HepG2 (cell line): Measurements from ENCODE around the gene TBC1D16. TPM values are rescaled to one million over a fixed set of nuclear protein-coding genes. Genes with fewer than 3 reads are reported as not detected.
A peak's percentile ranks its signal among the peaks of the same experiment; 100 is the strongest.

Experiments used
- BRD4 ChIP-seq: sonication (generic); formaldehyde crosslinking; IDR thresholded peaks from 2 replicates; pipeline ENCODE4 v1.4.0; 2020; ENCODE audit warnings: missing genetic modification reagents
- DMAP1 ChIP-seq: IDR thresholded peaks from 2 replicates; pipeline ENCODE4 v1.6.1; 2016
- EP300 ChIP-seq, 3 experiments: sonication (generic) in 1 of 3; formaldehyde crosslinking in 1 of 3; IDR thresholded peaks; 2 replicates each; pipeline versions ENCODE4 v1.5.1 to v1.6.1; 2011 to 2020; ENCODE audit warnings: low read depth in 2 of 3, low read length in 2 of 3, borderline replicate concordance in 1 of 3, improper control_type of control experiment in 1 of 3, mild to moderate bottlenecking in 1 of 3, missing genetic modification reagents in 1 of 3, moderate library complexity in 1 of 3
- FLYWCH1 ChIP-seq: sonication (generic); formaldehyde crosslinking; IDR thresholded peaks from 2 replicates; pipeline ENCODE4 v1.8.1; 2023; ENCODE audit warnings: mild to moderate bottlenecking, missing genetic modification reagents
- FOXJ3 ChIP-seq: sonication (generic); formaldehyde crosslinking; IDR thresholded peaks from 2 replicates; pipeline ENCODE4 v1.4.0; 2020; ENCODE audit warnings: missing genetic modification reagents, mild to moderate bottlenecking, borderline replicate concordance
- HNRNPLL ChIP-seq: fragments of 200-400 bp; formaldehyde crosslinking; IDR thresholded peaks from 2 replicates; pipeline ENCODE4 v1.6.1; 2017; ENCODE audit warnings: mild to moderate bottlenecking, low read depth, low read length; ENCODE audit not compliant: poor library complexity, severe bottlenecking
- KDM6A ChIP-seq: IDR thresholded peaks from 2 replicates; pipeline ENCODE4 v1.6.1; 2016; ENCODE audit warnings: low read depth
- MAFK ChIP-seq, 2 experiments: IDR thresholded peaks in 1 of 2; conservative IDR thresholded peaks in 1 of 2; 2 replicates each; pipeline ENCODE4 v1.6.1; 2011; ENCODE audit warnings: improper control_type of control experiment in 2 of 2, low read length in 2 of 2
- MIER3 ChIP-seq: IDR thresholded peaks from 2 replicates; pipeline ENCODE4 v1.6.1; 2016; ENCODE audit warnings: missing compliant biosample characterization, borderline replicate concordance
- PHF21A ChIP-seq: sonication (generic); formaldehyde crosslinking; IDR thresholded peaks from 2 replicates; pipeline ENCODE4 v1.5.0; 2020; ENCODE audit warnings: mild to moderate bottlenecking, missing genetic modification reagents
- PLRG1 ChIP-seq: fragments of 450-650 bp; conservative IDR thresholded peaks from 2 replicates; pipeline ENCODE4 v1.6.1; 2016
- POLR2A ChIP-seq, 2 experiments: IDR thresholded peaks; 2 replicates each; pipeline ENCODE4 v1.6.1; 2011; ENCODE audit warnings: low read depth in 2 of 2, low read length in 2 of 2, mild to moderate bottlenecking in 1 of 2, moderate library complexity in 1 of 2; ENCODE audit not compliant: insufficient read depth in 1 of 2
- SOX13 ChIP-seq, 3 experiments: fragments of 450-650 bp in 1 of 3; sonication (generic) in 1 of 3; formaldehyde crosslinking in 1 of 3; IDR thresholded peaks in 2 of 3; conservative IDR thresholded peaks in 1 of 3; 2 replicates each; pipeline versions ENCODE4 v1.5.0 to v1.6.1; 2016 to 2020; ENCODE audit warnings: antibody characterized with exemption in 1 of 3, mild to moderate bottlenecking in 1 of 3, missing compliant biosample characterization in 1 of 3, missing genetic modification reagents in 1 of 3, moderate library complexity in 1 of 3
- THYN1 ChIP-seq: sonication (generic); formaldehyde crosslinking; IDR thresholded peaks from 2 replicates; pipeline ENCODE4 v1.8.1; 2023; ENCODE audit warnings: low read depth, mild to moderate bottlenecking, moderate library complexity, missing genetic modification reagents, borderline replicate concordance
- ZBTB2 ChIP-seq: sonication (generic); formaldehyde crosslinking; IDR thresholded peaks from 2 replicates; pipeline ENCODE4 v1.8.0; 2022; ENCODE audit warnings: low read depth, missing genetic modification reagents
- ZBTB43 ChIP-seq: sonication (generic); formaldehyde crosslinking; conservative IDR thresholded peaks from 2 replicates; pipeline ENCODE4 v1.4.0; 2020; ENCODE audit warnings: missing genetic modification reagents
- ZFP91 ChIP-seq: sonication (generic); formaldehyde crosslinking; IDR thresholded peaks from 2 replicates; pipeline ENCODE4 v1.9.0; 2022; ENCODE audit warnings: missing genetic modification reagents, mild to moderate bottlenecking, borderline replicate concordance
- ZFX ChIP-seq: sonication (generic); formaldehyde crosslinking; IDR thresholded peaks from 2 replicates; pipeline ENCODE4 v1.4.0; 2020; ENCODE audit warnings: mild to moderate bottlenecking, low read depth, missing genetic modification reagents, moderate library complexity
- ZFYVE20 ChIP-seq: sonication (generic); formaldehyde crosslinking; IDR thresholded peaks from 2 replicates; pipeline ENCODE4 v1.8.0; 2023; ENCODE audit warnings: low read depth, mild to moderate bottlenecking, moderate library complexity, missing genetic modification reagents, borderline replicate concordance
- ZMYM4 ChIP-seq: sonication (generic); formaldehyde crosslinking; IDR thresholded peaks from 2 replicates; pipeline ENCODE4 v1.8.1; 2023; ENCODE audit warnings: mild to moderate bottlenecking, missing genetic modification reagents
- ZNF292 ChIP-seq: sonication (generic); formaldehyde crosslinking; IDR thresholded peaks from 2 replicates; pipeline ENCODE4 v1.8.1; 2022; ENCODE audit warnings: mild to moderate bottlenecking, low read depth, missing genetic modification reagents, borderline replicate concordance
- ZNF30 ChIP-seq: sonication (generic); formaldehyde crosslinking; IDR thresholded peaks from 2 replicates; pipeline ENCODE4 v1.5.0; 2020; ENCODE audit warnings: mild to moderate bottlenecking, missing genetic modification reagents
- ZNF329 ChIP-seq: sonication (generic); formaldehyde crosslinking; IDR thresholded peaks from 2 replicates; pipeline ENCODE4 v1.9.0; 2021; ENCODE audit warnings: low read depth, mild to moderate bottlenecking, missing genetic modification reagents
- ZNF549 ChIP-seq: sonication (generic); formaldehyde crosslinking; IDR thresholded peaks from 2 replicates; pipeline ENCODE4 v1.5.0; 2020; ENCODE audit warnings: missing genetic modification reagents
- ZNF564 ChIP-seq: sonication (generic); formaldehyde crosslinking; IDR thresholded peaks from 2 replicates; pipeline ENCODE4 v1.8.1; 2023; ENCODE audit warnings: mild to moderate bottlenecking, missing genetic modification reagents
- polyA plus RNA-seq, 8 experiments: library from polyadenylated mRNA; depleted of rRNA in 3 of 8; stranded (reverse) in 7 of 8; unstranded in 1 of 8; fragments of >200 nt; fragmentation: Illumina TruSeq in 4 of 8; extraction: Trizol in 4 of 8; gene quantifications; 2 replicates each; pipeline versions ENCODE4 v1.2.1 to v1.2.3, GENCODE V29; 2011 to 2016; ENCODE audit warnings: low read depth in 4 of 8, missing spikeins in 1 of 8, mixed read lengths in 1 of 8; ENCODE audit not compliant: insufficient read depth in 1 of 8
- total RNA-seq, 5 experiments: library from RNA; depleted of rRNA; stranded (reverse); fragments of >200 nt; fragmentation: Illumina TruSeq; extraction: Trizol; gene quantifications; 2 replicates each; pipeline ENCODE4 v1.2.3, GENCODE V29; 2016; ENCODE audit warnings: low read depth in 1 of 5

TBC1D16 gene
- total and polyA plus RNA-seq, 2 of the 13 experiments (the other 11 are each of a cell fraction or from before 2014, with no cell fraction given), result 14.9 to 24.9 TPM

GRCh38 chr17:79991924-79992648 is 43.6 kb downstream of the TBC1D16 start (continued):
- TF ChIP-seq BRD4 (CRISPR knock-in tag) (peak; percentile 51; the same call in 1 of the 2 replicates), FLYWCH1 (CRISPR knock-in tag) (no peak), POLR2A (IDR thresholded peaks at IDR 0.05; ENCODE audit: insufficient read depth in 1 of 2, low read depth in 2 of 2, low read length in 2 of 2) (peak in 1 of 2 experiments; percentile 68; a peak in 1 of 4 replicates), PLRG1 (no peak), DMAP1 (peak; percentile 81; the same call in 1 of the 2 replicates), ZNF329 (CRISPR knock-in tag) (peak; percentile 41; the same call in 1 of the 2 replicates), ZFYVE20 (CRISPR knock-in tag) (no peak), ZNF30 (CRISPR knock-in tag) (no peak), EP300 (IDR thresholded peaks at IDR 0.05; ENCODE audit: low read depth in 2 of 2, low read length in 2 of 2) (peak in 1 of 2 experiments; percentile 52; a peak in 2 of 4 replicates), EP300 (CRISPR knock-in tag; IDR thresholded peaks at IDR 0.05; ENCODE audit: borderline replicate concordance) (no peak), SOX13 (IDR thresholded peaks at IDR 0.05) (0 out of 2 replicates have a peak, but pooled peaks have one; percentile 15), SOX13 (CRISPR knock-in tag; conservative IDR thresholded peaks at IDR 0.05 in 1 of 2, IDR thresholded peaks at IDR 0.05 in 1 of 2) (peak in 1 of 2 experiments; percentile 75; a peak in 1 of 4 replicates), ZFX (CRISPR knock-in tag) (peak; percentile 48), FOXJ3 (CRISPR knock-in tag) (peak; percentile 79; the same call in 1 of the 2 replicates), ZFP91 (CRISPR knock-in tag) (peak; percentile 20; the same call in 1 of the 2 replicates), ZMYM4 (peak; percentile 73), KDM6A (CRISPR knock-in tag) (0 out of 2 replicates have a peak, but pooled peaks have one; percentile 16), PHF21A (CRISPR knock-in tag) (peak; percentile 85), ZBTB43 (CRISPR knock-in tag) (peak; percentile 50), MIER3 (CRISPR knock-in tag) (no peak; the same call in 1 of the 2 replicates), ZNF564 (CRISPR knock-in tag) (peak; percentile 63; the same call in 1 of the 2 replicates), ZNF549 (no peak), ZNF292 (CRISPR knock-in tag) (peak; percentile 51; the same call in 1 of the 2 replicates), ZBTB2 (CRISPR knock-in tag) (no peak; the same call in 1 of the 2 replicates), HNRNPLL (peak; percentile 67), MAFK (conservative IDR thresholded peaks at IDR 0.05 in 1 of 2, IDR thresholded peaks at IDR 0.05 in 1 of 2; ENCODE audit: low read length in 2 of 2) (no peak), THYN1 (CRISPR knock-in tag) (no peak)
